Measurements from ENCODE around the gene NCOA1.

DNA sequence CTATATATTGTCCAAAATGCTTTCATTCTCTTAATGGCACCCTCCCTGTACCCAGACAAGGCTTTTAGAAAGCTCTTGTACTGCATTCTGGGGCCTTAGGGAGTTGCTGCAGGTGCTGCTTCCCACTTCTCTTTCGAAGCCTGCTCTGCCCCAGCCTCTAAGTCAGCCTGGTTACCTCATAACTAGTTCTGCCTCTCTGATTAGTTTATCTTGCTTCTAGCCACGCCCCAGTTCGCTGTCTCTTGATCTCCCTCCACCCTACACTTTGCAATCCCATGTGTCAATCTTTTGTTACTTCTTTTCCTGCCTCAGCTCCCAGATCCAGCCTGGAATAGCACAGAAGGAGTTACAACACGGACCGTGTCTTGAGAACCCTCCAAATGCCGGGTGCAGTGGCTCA is 13.8 kb upstream of the NCOA1 start:
- TF ChIP-seq, protein P1, sequence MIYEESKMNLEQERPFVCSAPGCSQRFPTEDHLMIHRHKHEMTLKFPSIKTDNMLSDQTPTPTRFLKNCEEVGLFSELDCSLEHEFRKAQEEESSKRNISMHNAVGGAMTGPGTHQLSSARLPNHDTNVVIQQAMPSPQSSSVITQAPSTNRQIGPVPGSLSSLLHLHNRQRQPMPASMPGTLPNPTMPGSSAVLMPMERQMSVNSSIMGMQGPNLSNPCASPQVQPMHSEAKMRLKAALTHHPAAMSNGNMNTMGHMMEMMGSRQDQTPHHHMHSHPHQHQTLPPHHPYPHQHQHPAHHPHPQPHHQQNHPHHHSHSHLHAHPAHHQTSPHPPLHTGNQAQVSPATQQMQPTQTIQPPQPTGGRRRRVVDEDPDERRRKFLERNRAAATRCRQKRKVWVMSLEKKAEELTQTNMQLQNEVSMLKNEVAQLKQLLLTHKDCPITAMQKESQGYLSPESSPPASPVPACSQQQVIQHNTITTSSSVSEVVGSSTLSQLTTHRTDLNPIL (CRISPR knock-in tag; IDR thresholded peaks at IDR 0.05; ENCODE audit: low read depth) = no peak
- TF ChIP-seq TCF4 (CRISPR knock-in tag; IDR thresholded peaks at IDR 0.05; ENCODE audit: borderline replicate concordance) (no peak), ZNF8 (CRISPR knock-in tag; IDR thresholded peaks at IDR 0.05) (no peak), ARNTL (CRISPR knock-in tag; IDR thresholded peaks at IDR 0.05; ENCODE audit: borderline replicate concordance, low read depth) (no peak), GLIS3 (CRISPR knock-in tag; IDR thresholded peaks at IDR 0.05) (no peak), ZFP3 (CRISPR knock-in tag; IDR thresholded peaks at IDR 0.05) (no peak), RARB (CRISPR knock-in tag; IDR thresholded peaks at IDR 0.05) (no peak), ESRRG (CRISPR knock-in tag; IDR thresholded peaks at IDR 0.05) (no peak), ZFP30 (CRISPR knock-in tag; IDR thresholded peaks at IDR 0.05) (no peak), CSDC2 (CRISPR knock-in tag; IDR thresholded peaks at IDR 0.05) (no peak), ISL1 (CRISPR knock-in tag; IDR thresholded peaks at IDR 0.05) (no peak)
- TF ChIP-seq, protein P2, sequence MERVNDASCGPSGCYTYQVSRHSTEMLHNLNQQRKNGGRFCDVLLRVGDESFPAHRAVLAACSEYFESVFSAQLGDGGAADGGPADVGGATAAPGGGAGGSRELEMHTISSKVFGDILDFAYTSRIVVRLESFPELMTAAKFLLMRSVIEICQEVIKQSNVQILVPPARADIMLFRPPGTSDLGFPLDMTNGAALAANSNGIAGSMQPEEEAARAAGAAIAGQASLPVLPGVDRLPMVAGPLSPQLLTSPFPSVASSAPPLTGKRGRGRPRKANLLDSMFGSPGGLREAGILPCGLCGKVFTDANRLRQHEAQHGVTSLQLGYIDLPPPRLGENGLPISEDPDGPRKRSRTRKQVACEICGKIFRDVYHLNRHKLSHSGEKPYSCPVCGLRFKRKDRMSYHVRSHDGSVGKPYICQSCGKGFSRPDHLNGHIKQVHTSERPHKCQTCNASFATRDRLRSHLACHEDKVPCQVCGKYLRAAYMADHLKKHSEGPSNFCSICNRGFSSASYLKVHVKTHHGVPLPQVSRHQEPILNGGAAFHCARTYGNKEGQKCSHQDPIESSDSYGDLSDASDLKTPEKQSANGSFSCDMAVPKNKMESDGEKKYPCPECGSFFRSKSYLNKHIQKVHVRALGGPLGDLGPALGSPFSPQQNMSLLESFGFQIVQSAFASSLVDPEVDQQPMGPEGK (CRISPR knock-in tag; IDR thresholded peaks at IDR 0.05; ENCODE audit: borderline replicate concordance) = no peak

All from SK-N-SH treated with all-trans-retinoic acid at 6 μM for 48 hours (cell line).